Neural progenitor cell (in vitro differentiated cells): ENCODE results near the gene LYST.

Experiments used
- EZH2 ChIP-seq: fragments of 200-600 bp; sonication (generic); IDR thresholded peaks from 2 replicates; pipeline ENCODE4 v1.6.1; 2017; ENCODE audit warnings: antibody characterized with exemption, mild to moderate bottlenecking, moderate library complexity
- EZH2phosphoT487 ChIP-seq: fragments of 200-600 bp; sonication (generic); IDR thresholded peaks from 2 replicates; pipeline ENCODE4 v1.6.1; 2017; ENCODE audit warnings: antibody characterized with exemption

DNA sequence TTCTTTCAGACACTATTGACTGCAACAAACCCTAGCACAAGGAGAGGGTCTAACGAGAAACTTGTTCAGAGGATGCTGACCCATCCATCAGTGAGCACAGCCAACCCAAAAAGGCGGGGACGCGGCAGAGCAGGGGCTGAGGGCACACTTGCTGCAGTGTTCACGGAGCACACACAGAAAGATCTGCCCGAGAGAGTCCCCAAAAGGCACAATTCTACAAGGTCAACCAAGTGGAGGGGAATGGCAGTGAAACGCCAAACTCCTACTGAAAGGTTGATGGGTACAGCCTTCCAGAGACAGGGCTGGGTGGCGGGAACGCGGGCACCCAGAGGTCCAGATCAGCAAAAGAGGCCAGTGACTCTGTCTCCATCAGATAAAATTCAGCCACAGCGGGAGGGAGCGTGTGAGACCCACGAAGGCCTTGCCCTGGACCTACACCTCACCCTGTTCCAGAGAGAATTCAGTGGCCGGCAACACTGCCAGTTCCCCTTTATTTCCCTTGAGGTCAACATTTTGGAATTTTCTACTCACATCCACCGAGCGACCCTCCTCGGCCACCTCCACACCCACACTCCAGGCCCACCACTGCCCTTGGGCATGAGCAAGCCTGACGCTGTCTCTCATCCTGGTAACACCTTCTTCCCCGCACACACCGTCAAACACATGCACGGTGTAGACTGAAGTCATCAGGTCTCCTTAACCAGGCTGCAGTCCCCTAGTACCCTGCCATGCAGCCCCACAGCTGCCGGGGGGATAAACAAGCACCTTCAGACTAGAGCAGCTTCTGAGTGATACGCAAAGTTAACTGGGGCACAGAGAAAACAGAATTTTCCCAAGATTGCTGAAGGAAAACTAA, 222.6 kb downstream of the LYST start:
- TF ChIP-seq EZH2 (no peak), EZH2phosphoT487 (no peak)
